ENCODE measurements around the gene SERINC4.

Gene SERINC4

GRCh38 chr15:43796566-43796965 lies 3.5 kb downstream of the SERINC4 start:
- no peak for DNase-seq

GRCh38 chr15:43795997-43796396 lies 4.0 kb downstream of the SERINC4 start:
- no peak for DNase-seq

GRCh38 chr15:43795197-43795596 lies 4.8 kb downstream of the SERINC4 start:
- DNase-seq, result no peak

GRCh38 chr15:43794269-43795037 lies 5.6 kb downstream of the SERINC4 start:
- DNase-seq, result no peak

- DNase-seq, result no peak
Observed at GRCh38 chr15:43793647-43794046, 6.4 kb downstream of the SERINC4 start.

- no peak for DNase-seq
Observed at GRCh38 chr15:43792761-43793476, 7.1 kb downstream of the SERINC4 start.

GRCh38 chr15:43791993-43792760 lies 7.8 kb downstream of the SERINC4 start, which contains the start of gene SERF2:
TSS of gene SERF2 (plus strand) at chr15:43792320. CDS start at chr15:43792377, 57 bp downstream.
- peak; percentile 92 for DNase-seq

- DNase-seq, result no peak
Observed at GRCh38 chr15:43789409-43789808, 10.6 kb downstream of the SERINC4 start.

- no peak for DNase-seq
Observed at GRCh38 chr15:43779016-43779415, 21.0 kb downstream of the SERINC4 start.

- DNase-seq, result peak; percentile 83
Observed at GRCh38 chr15:43777267-43777914, 22.6 kb downstream of the SERINC4 start.

GRCh38 chr15:43776718-43777266 lies 23.2 kb downstream of the SERINC4 start, which contains the start of gene ELL3:
TSS of gene ELL3 (minus strand) at chr15:43776966. CDS start at chr15:43776901, 65 bp downstream.
- no peak for DNase-seq

- DNase-seq, result peak; percentile 71
Observed at GRCh38 chr15:43776101-43776717, 23.8 kb downstream of the SERINC4 start.

GRCh38 chr15:43775411-43775965 lies 24.5 kb downstream of the SERINC4 start:
- DNase-seq, result no peak

- DNase-seq, result no peak
Observed at GRCh38 chr15:43774062-43774461, 26.0 kb downstream of the SERINC4 start.

GRCh38 chr15:43772624-43773023 lies 27.4 kb downstream of the SERINC4 start:
- no peak for DNase-seq

- no peak for DNase-seq
Observed at GRCh38 chr15:43771816-43772215, 28.2 kb downstream of the SERINC4 start.

GRCh38 chr15:43769584-43770228 lies 30.3 kb downstream of the SERINC4 start:
- no peak for DNase-seq

GRCh38 chr15:43763819-43764446 lies 36.1 kb downstream of the SERINC4 start:
- no peak for DNase-seq

GRCh38 chr15:43762824-43763223 lies 37.2 kb downstream of the SERINC4 start:
- DNase-seq, result no peak

- DNase-seq, result no peak
Observed at GRCh38 chr15:43751885-43752284, 48.1 kb downstream of the SERINC4 start.

Data from right kidney (tissue), 1 donor.